Astrocyte of the cerebellum (primary cell): Measurements from ENCODE around the gene PHF21B.

Source experiments
- DNase-seq: peaks from one replicate; pipeline ENCODE4 v3.0.0-alpha.2; 2011; ENCODE audit warnings: low read depth
- H3K4me3 ChIP-seq: 2 replicates; pipeline ENCODE4 v1.5.1; 2011; ENCODE audit warnings: mild to moderate bottlenecking, low read depth, low read length, moderate library complexity
- in situ Hi-C: cut with HindIII; loops from 2 replicates; pipeline ENCODE4 v1.10.0; 2017; ENCODE audit warnings: low sequenced_read_pairs
- TF ChIP-seq, protein P1 (sequence below): IDR thresholded peaks from 2 replicates; pipeline ENCODE4 v1.5.1; 2012; ENCODE audit warnings: low read length, low read depth, moderate library complexity, mild to moderate bottlenecking; ENCODE audit errors: missing control alignments

Gene PHF21B

DNA sequence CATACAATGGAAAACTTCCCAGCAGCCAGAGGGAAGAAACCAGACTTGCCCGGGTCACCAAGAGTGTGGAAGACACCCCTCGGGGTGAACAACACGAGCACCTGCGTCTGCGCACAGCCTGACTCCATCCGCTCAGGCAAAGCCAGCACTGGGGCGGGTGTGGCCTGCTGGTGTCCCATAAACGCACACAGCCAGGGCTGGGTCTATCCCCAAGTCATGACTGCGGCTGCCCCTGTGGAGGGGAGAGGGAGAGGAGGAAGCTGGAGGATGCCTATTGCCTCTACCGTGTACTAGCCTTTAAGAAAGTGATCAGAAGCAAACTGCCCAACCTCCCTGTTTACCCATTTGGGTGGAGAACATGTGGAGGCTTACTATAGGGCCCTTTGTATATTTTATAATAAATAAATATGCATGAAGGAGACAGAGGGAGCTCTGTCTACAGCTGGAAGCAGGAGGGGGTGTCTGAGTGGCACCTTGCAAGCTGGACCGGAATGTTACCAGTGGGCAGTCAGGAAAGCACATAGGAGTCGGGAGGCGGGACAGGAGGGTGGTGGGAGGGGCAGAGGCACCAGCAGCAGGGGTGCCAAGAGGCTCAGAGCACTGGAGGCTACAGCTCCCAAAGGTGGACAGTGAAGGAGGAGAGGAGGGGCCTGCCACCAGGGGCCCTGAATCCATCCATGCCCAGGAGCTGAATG is 79.6 kb downstream of the PHF21B start:
- in situ Hi-C loops, result no loop called here
- H3K4me3 ChIP-seq, result no peak overlapping the region
- TF ChIP-seq, protein P1, sequence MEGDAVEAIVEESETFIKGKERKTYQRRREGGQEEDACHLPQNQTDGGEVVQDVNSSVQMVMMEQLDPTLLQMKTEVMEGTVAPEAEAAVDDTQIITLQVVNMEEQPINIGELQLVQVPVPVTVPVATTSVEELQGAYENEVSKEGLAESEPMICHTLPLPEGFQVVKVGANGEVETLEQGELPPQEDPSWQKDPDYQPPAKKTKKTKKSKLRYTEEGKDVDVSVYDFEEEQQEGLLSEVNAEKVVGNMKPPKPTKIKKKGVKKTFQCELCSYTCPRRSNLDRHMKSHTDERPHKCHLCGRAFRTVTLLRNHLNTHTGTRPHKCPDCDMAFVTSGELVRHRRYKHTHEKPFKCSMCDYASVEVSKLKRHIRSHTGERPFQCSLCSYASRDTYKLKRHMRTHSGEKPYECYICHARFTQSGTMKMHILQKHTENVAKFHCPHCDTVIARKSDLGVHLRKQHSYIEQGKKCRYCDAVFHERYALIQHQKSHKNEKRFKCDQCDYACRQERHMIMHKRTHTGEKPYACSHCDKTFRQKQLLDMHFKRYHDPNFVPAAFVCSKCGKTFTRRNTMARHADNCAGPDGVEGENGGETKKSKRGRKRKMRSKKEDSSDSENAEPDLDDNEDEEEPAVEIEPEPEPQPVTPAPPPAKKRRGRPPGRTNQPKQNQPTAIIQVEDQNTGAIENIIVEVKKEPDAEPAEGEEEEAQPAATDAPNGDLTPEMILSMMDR, result no peak
- DNase-seq, result no peak

DNA sequence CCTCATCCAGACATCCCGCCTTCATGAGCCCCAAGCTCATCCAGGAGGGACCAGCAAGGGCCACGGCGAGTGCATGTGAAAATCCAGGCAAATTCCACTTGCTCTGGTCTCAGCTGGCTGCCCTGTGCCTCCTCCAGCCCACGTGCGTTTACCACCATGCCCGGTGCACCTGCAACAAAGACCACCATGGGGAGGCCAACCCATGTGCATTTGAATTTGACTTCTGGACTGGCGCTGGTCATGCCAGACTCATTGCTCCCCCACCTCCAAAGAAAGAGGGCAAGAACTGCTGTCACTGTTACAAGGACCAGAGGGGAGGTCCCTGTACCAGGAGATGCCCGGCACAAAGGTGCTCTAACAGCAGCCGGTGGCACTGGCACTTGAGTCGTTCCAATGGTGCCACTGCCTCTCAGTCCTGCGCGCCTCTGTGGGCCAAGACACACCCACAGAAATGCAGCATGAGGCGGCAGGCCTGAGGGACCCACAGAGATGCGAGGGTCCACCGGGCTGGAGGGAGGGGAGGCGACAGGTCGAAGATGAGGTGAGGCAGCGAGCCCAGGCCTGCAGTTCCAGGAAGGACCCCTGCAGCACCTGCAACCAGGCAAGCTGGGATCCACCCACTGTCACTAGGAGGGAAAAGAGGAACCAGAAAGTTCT is 80.3 kb downstream of the PHF21B start:
- in situ Hi-C loops, result no loop called here
- no peak overlapping the region for H3K4me3 ChIP-seq
- DNase-seq, result no peak
- TF ChIP-seq, protein P1, result no peak

DNA sequence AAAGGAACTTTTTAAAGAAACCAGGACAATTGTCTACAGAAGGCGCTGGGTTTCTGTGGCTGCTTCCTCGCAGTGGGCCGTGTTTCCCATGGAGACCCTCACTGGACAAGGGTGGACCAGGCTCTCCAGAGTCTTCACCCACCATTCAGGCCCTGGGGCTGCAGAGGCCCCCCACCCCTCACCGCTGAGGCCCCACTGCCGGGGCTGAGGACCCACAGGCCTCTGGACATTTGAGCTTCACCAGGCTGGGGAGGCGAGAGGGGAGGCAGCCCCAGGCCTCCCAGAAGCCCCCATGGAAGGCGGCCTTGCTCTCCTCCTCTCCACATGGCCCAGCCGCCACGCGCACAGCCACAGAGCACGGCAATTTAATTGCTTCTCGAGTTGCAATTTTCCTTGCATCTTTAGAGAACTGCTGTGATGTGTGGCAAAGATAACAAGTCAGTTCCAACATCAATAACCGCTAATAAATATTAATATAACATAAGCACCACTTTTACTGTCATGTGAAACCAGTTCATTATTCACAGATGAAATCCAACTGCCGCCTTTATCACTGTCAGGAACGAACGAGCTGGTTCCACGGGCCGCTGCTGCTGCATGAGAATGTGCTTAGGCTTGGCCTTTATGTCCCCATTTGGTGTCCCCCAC is 81.0 kb downstream of the PHF21B start:
- TF ChIP-seq, protein P1, result no peak
- no peak for DNase-seq
- in situ Hi-C loops, result no loop called here
- no peak overlapping the region for H3K4me3 ChIP-seq

DNA sequence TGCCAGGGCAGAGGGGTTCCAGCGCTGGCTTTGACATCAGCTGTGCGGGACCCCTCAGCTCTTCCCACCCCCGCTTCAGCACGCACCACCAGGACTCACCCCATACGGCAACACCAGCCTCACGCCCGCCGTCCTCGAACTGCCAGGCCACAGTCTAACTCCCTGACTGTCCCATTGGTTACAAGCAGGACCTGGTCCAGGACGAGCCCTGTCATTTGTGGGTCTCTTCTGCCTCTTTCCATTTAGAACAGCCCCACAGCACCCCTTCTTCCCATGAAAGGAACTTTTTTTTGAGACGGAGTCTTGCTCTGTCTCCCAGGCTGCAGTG is 81.7 kb downstream of the PHF21B start:
- TF ChIP-seq, protein P1, result no peak
- in situ Hi-C loops, result no loop called here

DNA sequence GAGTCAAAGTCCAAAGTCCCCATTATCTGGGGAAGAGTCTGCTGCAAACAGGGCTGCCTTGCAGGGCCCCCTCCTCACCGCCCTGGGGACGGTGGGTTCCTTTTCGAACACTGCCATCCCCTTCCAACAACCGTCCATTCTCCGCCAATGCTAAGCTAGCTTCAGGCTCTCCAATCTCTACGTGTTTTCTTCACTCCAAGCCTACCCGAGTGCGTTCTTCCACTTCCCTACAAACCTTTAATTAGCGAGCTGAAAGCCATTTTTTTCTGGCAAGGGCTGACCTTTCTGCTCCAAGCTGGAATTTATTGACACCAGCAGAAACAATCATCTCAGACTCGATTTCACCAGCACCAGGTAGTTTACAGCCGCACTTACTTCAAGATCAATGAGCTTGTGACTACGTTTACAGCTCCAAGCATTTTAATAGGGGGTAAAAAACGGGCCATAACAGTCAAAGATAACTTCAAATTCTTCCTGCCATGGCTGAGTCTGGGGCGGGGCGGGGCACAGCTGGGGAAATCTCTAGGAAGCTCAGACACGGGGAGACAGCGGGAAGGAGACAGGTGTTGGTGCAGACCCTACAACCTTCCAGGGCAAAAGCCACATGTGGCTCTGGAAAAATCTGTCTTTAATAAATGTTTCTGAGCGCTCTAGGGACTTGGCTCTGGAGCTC is 82.2 kb downstream of the PHF21B start:
- no peak for DNase-seq
- no peak overlapping the region for H3K4me3 ChIP-seq
- in situ Hi-C loops, result no loop called here
- TF ChIP-seq, protein P1, result no peak

More for the DNA sequence above, 81.7 kb downstream of the PHF21B start:
- no peak overlapping the region for H3K4me3 ChIP-seq
- DNase-seq, result no peak
